HepG2 (cell line): ENCODE results near the gene PLA2G4C. TPM values are rescaled to one million over a fixed set of nuclear protein-coding genes. Genes with fewer than 3 reads are reported as not detected.

ENCODE experiments used
- ATAC-seq: fragments of 200-7000 bp; cut with Tn5 transposase; 3 replicates; pipeline ENCODE4 v1.9.1; 2020; ENCODE audit warnings: mild to moderate bottlenecking, moderate library complexity
- BruUV-seq: library from RNA; stranded (reverse); fragments of 400-500 nt; replicated peaks from 2 replicates; lab custom pipeline; 2021; lab: Mats Ljungman, UMichigan
- CTCF ChIA-PET: fragments of 300-600 bp; formaldehyde crosslinking; extraction: SDS; loops from one replicate; lab custom pipeline; 2021; ENCODE audit warnings: low total read pairs, inconsistent platforms, low intra/inter-chr PET ratio; lab: Yijun Ruan, JAX
- POLR2A ChIA-PET: fragments of 350-600 bp; sonication (Branson Sonifier 250); formaldehyde crosslinking; loops from one replicate; lab custom pipeline; 2020; ENCODE audit warnings: antibody characterized with exemption, inconsistent platforms; lab: Yijun Ruan, JAX
- DNase-seq: peaks from one replicate; pipeline ENCODE4 v3.0.0-alpha.2; 2015; ENCODE audit warnings: low spot score
- FAIRE-seq: peaks from 3 replicates; lab custom pipeline; 2011; peaks lifted over from hg19 to GRCh38; lab: Jason Lieb, UNC
- H2AFZ ChIP-seq: one replicate; pipeline ENCODE4 v1.6.1; 2011; ENCODE audit warnings: low read length, inconsistent platforms
- H3K27ac ChIP-seq: fragments of 300-600 bp; 3 replicates; pipeline ENCODE4 v1.8.0; 2011; ENCODE audit warnings: mixed run types, mild to moderate bottlenecking, mixed read lengths, low read length, inconsistent platforms; ENCODE audit not compliant: insufficient read depth; ENCODE audit errors: extremely low read length
- H3K27me3 ChIP-seq, 2 experiments: fragments of 200-600 bp in 1 of 2; 2 replicates in 1 of 2; 3 replicates in 1 of 2; pipeline versions ENCODE4 v1.6.0 to v1.8.0; 2011; ENCODE audit warnings: low read length in 2 of 2, mild to moderate bottlenecking in 2 of 2, moderate library complexity in 2 of 2, inconsistent platforms in 1 of 2; ENCODE audit not compliant: insufficient read depth in 2 of 2, control insufficient read depth in 1 of 2
- H3K36me3 ChIP-seq, 2 experiments: fragments of 200-600 bp in 1 of 2; replicated peaks in 1 of 2; 2 replicates in 1 of 2; 3 replicates in 1 of 2; pipeline versions ENCODE4 v1.5.1 to v1.8.0; 2011; ENCODE audit warnings: low read length in 2 of 2, inconsistent platforms in 1 of 2; ENCODE audit not compliant: insufficient read depth in 2 of 2, control insufficient read depth in 1 of 2
- H3K4me1 ChIP-seq: 2 replicates; pipeline ENCODE4 v1.5.1; 2012; ENCODE audit warnings: low read length, inconsistent platforms; ENCODE audit not compliant: insufficient read depth
- H3K4me2 ChIP-seq: 2 replicates; pipeline ENCODE4 v1.6.0; 2011; ENCODE audit warnings: low read depth, low read length, inconsistent platforms
- H3K4me3 ChIP-seq, 3 experiments: fragments of 200-600 bp in 1 of 3; sonication (generic), shearing (Covaris generic) in 1 of 3; replicated peaks in 1 of 3; 2 replicates each; pipeline ENCODE4 v1.5.1; 2011 to 2016; ENCODE audit warnings: low read length in 3 of 3, inconsistent platforms in 2 of 3, low read depth in 2 of 3, mild to moderate bottlenecking in 2 of 3, control low read depth in 1 of 3, mixed read lengths in 1 of 3; ENCODE audit not compliant: insufficient read depth in 1 of 3
- H3K79me2 ChIP-seq: one replicate; pipeline ENCODE4 v1.6.1; 2011; ENCODE audit warnings: low read length, inconsistent platforms; ENCODE audit not compliant: insufficient read depth
- H3K9ac ChIP-seq: 2 replicates; pipeline ENCODE4 v1.6.0; 2011; ENCODE audit warnings: mild to moderate bottlenecking, low read depth, low read length, inconsistent platforms; ENCODE audit not compliant: insufficient read depth
- H3K9me3 ChIP-seq: 2 replicates; pipeline ENCODE4 v1.5.1; 2012; ENCODE audit warnings: mild to moderate bottlenecking, low read length
- H4K20me1 ChIP-seq: 2 replicates; pipeline ENCODE4 v1.6.0; 2011; ENCODE audit warnings: inconsistent platforms, mild to moderate bottlenecking, low read length, moderate library complexity; ENCODE audit not compliant: insufficient read depth
- ARNTL ChIP-seq: sonication (generic); formaldehyde crosslinking; IDR thresholded peaks from 2 replicates; pipeline ENCODE4 v1.4.0; 2020; ENCODE audit warnings: mild to moderate bottlenecking, missing genetic modification reagents
- ELF3 ChIP-seq: IDR thresholded peaks from 2 replicates; pipeline ENCODE4 v1.6.1; 2016; ENCODE audit warnings: missing genetic modification reagents, missing compliant biosample characterization
- ETV6 ChIP-seq: sonication (generic); formaldehyde crosslinking; conservative IDR thresholded peaks from 2 replicates; pipeline ENCODE4 v1.4.0; 2020; ENCODE audit warnings: missing genetic modification reagents
- JDP2 ChIP-seq: sonication (generic); formaldehyde crosslinking; IDR thresholded peaks from 2 replicates; pipeline ENCODE4 v1.8.1; 2022; ENCODE audit warnings: missing genetic modification reagents, borderline replicate concordance
- KAT8 ChIP-seq: IDR thresholded peaks from 2 replicates; pipeline ENCODE4 v1.6.1; 2016; ENCODE audit warnings: missing genetic modification reagents, missing compliant biosample characterization
- SMAD9 ChIP-seq: sonication (generic); formaldehyde crosslinking; IDR thresholded peaks from 2 replicates; pipeline ENCODE4 v1.5.1; 2020; ENCODE audit warnings: mild to moderate bottlenecking, missing genetic modification reagents
- SMARCC2 ChIP-seq: fragments of 450-650 bp; IDR thresholded peaks from 2 replicates; pipeline ENCODE4 v1.6.1; 2017; ENCODE audit warnings: antibody characterized with exemption, mild to moderate bottlenecking
- SMYD3 ChIP-seq: sonication (generic); formaldehyde crosslinking; IDR thresholded peaks from 2 replicates; pipeline ENCODE4 v1.8.1; 2023; ENCODE audit warnings: mild to moderate bottlenecking, missing genetic modification reagents
- TCF7L2 ChIP-seq: IDR thresholded peaks from 2 replicates; pipeline ENCODE4 v1.6.1; 2011; ENCODE audit warnings: mild to moderate bottlenecking, low read depth, low read length, moderate library complexity
- ZNF260 ChIP-seq: sonication (generic); formaldehyde crosslinking; IDR thresholded peaks from 2 replicates; pipeline ENCODE4 v1.4.0; 2020; ENCODE audit warnings: missing genetic modification reagents, low read depth, mild to moderate bottlenecking, borderline replicate concordance
- ZNF382 ChIP-seq: sonication (generic); formaldehyde crosslinking; IDR thresholded peaks from 2 replicates; pipeline ENCODE4 v1.5.0; 2020; ENCODE audit warnings: missing genetic modification reagents, mild to moderate bottlenecking, borderline replicate concordance
- ZNF441 ChIP-seq: sonication (generic); formaldehyde crosslinking; IDR thresholded peaks from 2 replicates; pipeline ENCODE4 v1.7.0; 2021; ENCODE audit warnings: missing genetic modification reagents, borderline replicate concordance
- WGBS: methylation state at CpG from one replicate; pipeline ENCODE4 v1.1.6; 2017; ENCODE audit warnings: low lambda C conversion rate; 5-methylcytosine and 5-hydroxymethylcytosine counted together
- in situ Hi-C: cut with HindIII; loops from 2 replicates; pipeline ENCODE4 v1.10.0; 2017; ENCODE audit warnings: low pct_unique_long_range_greater_than_20kb; ENCODE audit not compliant: extremely low pct_ligation_motif_present
- intact Hi-C: fragments of 100-400 bp; cut with micrococcal nuclease; formaldehyde crosslinking; loops from one replicate; pipeline ENCODE4 v1.10.0; 2022; ENCODE audit not compliant: unreplicated experiment
- polyA plus RNA-seq, 8 experiments: library from polyadenylated mRNA; depleted of rRNA in 3 of 8; stranded (reverse) in 7 of 8; unstranded in 1 of 8; fragments of >200 nt; fragmentation: Illumina TruSeq in 4 of 8; extraction: Trizol in 4 of 8; gene quantifications; 2 replicates each; pipeline versions ENCODE4 v1.2.1 to v1.2.3, GENCODE V29; 2011 to 2016; ENCODE audit warnings: low read depth in 4 of 8, missing spikeins in 1 of 8, mixed read lengths in 1 of 8; ENCODE audit not compliant: insufficient read depth in 1 of 8
- total RNA-seq, 5 experiments: library from RNA; depleted of rRNA; stranded (reverse); fragments of >200 nt; fragmentation: Illumina TruSeq; extraction: Trizol; gene quantifications; 2 replicates each; pipeline ENCODE4 v1.2.3, GENCODE V29; 2016; ENCODE audit warnings: low read depth in 1 of 5
- TF ChIP-seq, protein P1 (sequence below), 2 experiments: IDR thresholded peaks; 2 replicates each; pipeline ENCODE4 v1.6.1; 2011 to 2012; ENCODE audit warnings: low read length in 2 of 2, borderline replicate concordance in 1 of 2, low read depth in 1 of 2, mild to moderate bottlenecking in 1 of 2, moderate library complexity in 1 of 2
- TF ChIP-seq, protein P2 (sequence below): sonication (generic); formaldehyde crosslinking; IDR thresholded peaks from 2 replicates; pipeline ENCODE4 v1.8.0; 2022; ENCODE audit warnings: missing genetic modification reagents, mild to moderate bottlenecking, borderline replicate concordance

Gene PLA2G4C
- total and polyA plus RNA-seq, 2 of the 13 experiments (the other 11 are each of a cell fraction or from before 2014, with no cell fraction given) = 1.6 to 1.7 TPM

DNA sequence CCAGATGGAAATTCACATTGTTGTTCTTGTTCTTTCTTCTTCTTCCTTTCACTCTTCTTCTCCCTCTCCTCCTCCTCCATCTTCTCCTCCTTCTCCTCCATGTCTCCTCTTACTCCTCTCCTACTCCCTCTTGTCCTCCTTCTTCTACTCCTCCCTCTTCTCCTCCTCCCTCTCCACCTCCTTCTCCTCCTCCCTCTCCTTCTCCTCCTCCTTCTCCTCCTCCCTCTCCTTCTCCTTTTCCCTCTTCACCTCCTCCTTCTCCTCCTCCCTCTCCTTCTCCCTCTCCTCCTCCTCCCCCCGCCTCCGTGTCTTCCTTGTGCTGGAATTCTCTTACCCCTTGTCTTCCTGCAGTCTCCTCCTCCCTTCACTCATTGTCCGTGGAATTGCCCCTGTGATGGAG lies 85.1 kb downstream of the PLA2G4C start:
- intact Hi-C loops (no loop called here), in situ Hi-C loops (no loop called here)
- H3K9ac ChIP-seq = no peak overlapping the region
- no peak overlapping the region for H3K27ac ChIP-seq
- no TSS peak for BruUV-seq
- H4K20me1 ChIP-seq = no peaks in the 10 kb centered on the region
- H3K4me2 ChIP-seq = no peak overlapping the region
- H3K79me2 ChIP-seq = no peaks in the 10 kb centered on the region
- no peak for TF ChIP-seq ELF3 (CRISPR knock-in tag)
- TF ChIP-seq JDP2 (CRISPR knock-in tag) = no peak
- TF ChIP-seq SMARCC2 = no peak
- no peak for TF ChIP-seq SMAD9 (CRISPR knock-in tag)
- TF ChIP-seq SMYD3 = no peak
- no peak for TF ChIP-seq ZNF441
- TF ChIP-seq KAT8 (CRISPR knock-in tag) = no peak
- no peak for TF ChIP-seq ZNF260
- TF ChIP-seq, protein P1, sequence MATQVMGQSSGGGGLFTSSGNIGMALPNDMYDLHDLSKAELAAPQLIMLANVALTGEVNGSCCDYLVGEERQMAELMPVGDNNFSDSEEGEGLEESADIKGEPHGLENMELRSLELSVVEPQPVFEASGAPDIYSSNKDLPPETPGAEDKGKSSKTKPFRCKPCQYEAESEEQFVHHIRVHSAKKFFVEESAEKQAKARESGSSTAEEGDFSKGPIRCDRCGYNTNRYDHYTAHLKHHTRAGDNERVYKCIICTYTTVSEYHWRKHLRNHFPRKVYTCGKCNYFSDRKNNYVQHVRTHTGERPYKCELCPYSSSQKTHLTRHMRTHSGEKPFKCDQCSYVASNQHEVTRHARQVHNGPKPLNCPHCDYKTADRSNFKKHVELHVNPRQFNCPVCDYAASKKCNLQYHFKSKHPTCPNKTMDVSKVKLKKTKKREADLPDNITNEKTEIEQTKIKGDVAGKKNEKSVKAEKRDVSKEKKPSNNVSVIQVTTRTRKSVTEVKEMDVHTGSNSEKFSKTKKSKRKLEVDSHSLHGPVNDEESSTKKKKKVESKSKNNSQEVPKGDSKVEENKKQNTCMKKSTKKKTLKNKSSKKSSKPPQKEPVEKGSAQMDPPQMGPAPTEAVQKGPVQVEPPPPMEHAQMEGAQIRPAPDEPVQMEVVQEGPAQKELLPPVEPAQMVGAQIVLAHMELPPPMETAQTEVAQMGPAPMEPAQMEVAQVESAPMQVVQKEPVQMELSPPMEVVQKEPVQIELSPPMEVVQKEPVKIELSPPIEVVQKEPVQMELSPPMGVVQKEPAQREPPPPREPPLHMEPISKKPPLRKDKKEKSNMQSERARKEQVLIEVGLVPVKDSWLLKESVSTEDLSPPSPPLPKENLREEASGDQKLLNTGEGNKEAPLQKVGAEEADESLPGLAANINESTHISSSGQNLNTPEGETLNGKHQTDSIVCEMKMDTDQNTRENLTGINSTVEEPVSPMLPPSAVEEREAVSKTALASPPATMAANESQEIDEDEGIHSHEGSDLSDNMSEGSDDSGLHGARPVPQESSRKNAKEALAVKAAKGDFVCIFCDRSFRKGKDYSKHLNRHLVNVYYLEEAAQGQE (IDR thresholded peaks at IDR 0.05; ENCODE audit: borderline replicate concordance in 1 of 2, low read depth in 1 of 2, low read length in 2 of 2) = no peak
- TF ChIP-seq, protein P2, sequence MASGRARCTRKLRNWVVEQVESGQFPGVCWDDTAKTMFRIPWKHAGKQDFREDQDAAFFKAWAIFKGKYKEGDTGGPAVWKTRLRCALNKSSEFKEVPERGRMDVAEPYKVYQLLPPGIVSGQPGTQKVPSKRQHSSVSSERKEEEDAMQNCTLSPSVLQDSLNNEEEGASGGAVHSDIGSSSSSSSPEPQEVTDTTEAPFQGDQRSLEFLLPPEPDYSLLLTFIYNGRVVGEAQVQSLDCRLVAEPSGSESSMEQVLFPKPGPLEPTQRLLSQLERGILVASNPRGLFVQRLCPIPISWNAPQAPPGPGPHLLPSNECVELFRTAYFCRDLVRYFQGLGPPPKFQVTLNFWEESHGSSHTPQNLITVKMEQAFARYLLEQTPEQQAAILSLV (CRISPR knock-in tag) = no peak
- TF ChIP-seq ZNF382 (CRISPR knock-in tag) = no peak
- no peak for TF ChIP-seq TCF7L2
- TF ChIP-seq ARNTL (CRISPR knock-in tag) = no peak
- TF ChIP-seq ETV6 = no peak
- ATAC-seq (no peak), FAIRE-seq (no peak), DNase-seq (no peak)
- WGBS = 2% methylated on average over 3 of the region's 3 CpGs
- H2AFZ ChIP-seq = no peak overlapping the region
- no peaks in the 10 kb centered on the region for H3K9me3 ChIP-seq
- no peaks in the 10 kb centered on the region for H3K4me1 ChIP-seq
- H3K36me3 ChIP-seq = no peaks in the 10 kb centered on the region
- peaks cover 0 to 21% of the 10 kb centered on the region in 2 experiments; a peak in 3 of 5 replicates for H3K27me3 ChIP-seq
- H3K4me3 ChIP-seq = no peak overlapping the region
- ChIA-PET CTCF (no interaction called here), POLR2A (no interaction called here)
